Ovary (tissue), 9 donors: ENCODE results near the gene PRR36. TPM values are rescaled to one million over a fixed set of nuclear protein-coding genes. Genes with fewer than 3 reads are reported as not detected.

Experiments used
- DNase-seq, 5 donors: peaks; one replicate each; pipeline ENCODE4 v3.0.0-alpha.2; 2019 to 2020
- H3K27ac ChIP-seq, 2 donors: fragments of 200-600 bp; one replicate each; pipeline versions ENCODE4 v1.5.1 to v1.8.0; 2019 to 2022
- H3K27me3 ChIP-seq: fragments of 200-600 bp; one replicate; pipeline ENCODE4 v1.8.0; 2022
- H3K36me3 ChIP-seq: fragments of 200-600 bp; sonication (generic); one replicate; pipeline ENCODE4 v1.5.1; 2019
- H3K4me1 ChIP-seq: one replicate; pipeline ENCODE4 v1.8.1; 2013; ENCODE audit warnings: mild to moderate bottlenecking, moderate library complexity; ENCODE audit not compliant: insufficient read depth
- H3K4me3 ChIP-seq: fragments of 200-600 bp; sonication (generic); one replicate; pipeline ENCODE4 v1.5.1; 2017
- H3K9me3 ChIP-seq, 2 donors: fragments of 200-600 bp in 1 of 2; sonication (generic) in 1 of 2; one replicate each; pipeline versions ENCODE4 v1.5.1 to v1.8.1; 2013 to 2019; ENCODE audit warnings: mild to moderate bottlenecking in 1 of 2, moderate library complexity in 1 of 2
- CTCF ChIP-seq, 3 donors: fragments of 450-650 bp in 2 of 3; fragments of 200-600 bp in 1 of 3; IDR thresholded peaks; one replicate each; pipeline versions ENCODE4 v1.5.1 to v1.8.0; 2016 to 2022; ENCODE audit warnings: antibody characterized with exemption in 3 of 3, mild to moderate bottlenecking in 1 of 3
- EP300 ChIP-seq: sonication (generic); formaldehyde crosslinking; IDR thresholded peaks from one replicate; pipeline ENCODE4 v1.6.1; 2017; ENCODE audit warnings: antibody characterized with exemption
- POLR2A ChIP-seq: fragments of 450-650 bp; IDR thresholded peaks from one replicate; pipeline ENCODE4 v1.6.1; 2017; ENCODE audit warnings: antibody characterized with exemption, mild to moderate bottlenecking, moderate library complexity
- WGBS, 3 donors: extraction: QIAGEN DNeasy Blood & Tissue Kit in 1 of 3; methylation state at CpG; one replicate each; pipeline versions ENCODE4 v1.1.5 to v1.1.7; 2013 to 2017; 5-methylcytosine and 5-hydroxymethylcytosine counted together
- intact Hi-C, 4 donors: fragments of 100-400 bp; cut with DNase I; formaldehyde crosslinking; loops; one replicate each; pipeline versions ENCODE4 v1.11.0 to v1.15.1; 2022 to 2023
- polyA plus RNA-seq, 2 donors: library from polyadenylated mRNA; stranded (reverse); fragments of 200-250 nt in 1 of 2; fragments of 350-450 nt in 1 of 2; fragmentation: Illumina TruSeq in 1 of 2; extraction: RNeasy Lipid Tissue Mini Kit (QIAGEN cat#74804) in 1 of 2; gene quantifications; one replicate each; pipeline ENCODE4 v1.2.3, GENCODE V29; 2013 to 2014
- total RNA-seq, 7 donors: library from RNA; depleted of rRNA in 2 of 7; stranded (reverse); fragments of >200 nt in 2 of 7; fragmentation: NEBNext Ultra II Directional in 3 of 7; extraction: Animal tissue kit (Norgen Biotek cat#: 25700) in 3 of 7; gene quantifications; one replicate each; pipeline versions ENCODE4 v1.1.0 to v1.2.4, GENCODE V29; 2016 to 2023
- donor health status: DM: no; HTN: no; CAD: no; lungs with moderate emphysema.
- donor health status: DM: no; HTN: no; CAD: no.
- donor health status: Bipolar disorder and iron deficiency.
- donor health status: DM: yes; HTN: yes; CAD: no.
- donor health status: DM: no; HTN: no; CAD: no.
- donor health status: DM: yes; HTN: yes; CAD: no.

The PRR36 gene
- total and polyA plus RNA-seq, 9 donors = 0.05 to 2.2 (median 0.60) TPM

DNA sequence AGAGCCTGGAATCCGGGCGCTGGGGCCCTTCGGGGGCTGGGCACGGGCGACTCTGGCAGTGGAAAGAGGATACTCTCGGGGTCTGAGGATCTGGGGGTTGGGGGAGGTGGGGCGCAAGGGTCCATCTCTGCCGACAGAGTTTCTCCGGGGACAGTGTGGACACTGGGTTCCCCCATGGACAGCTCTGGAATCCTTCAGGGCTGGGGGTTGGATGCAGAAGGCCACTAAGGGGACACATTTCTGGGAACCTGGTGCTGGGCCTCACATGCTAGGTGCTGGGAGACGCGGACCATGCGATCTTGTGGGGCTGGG is 42.7 kb upstream of the PRR36 start:
- DNase-seq = no peak
- Histone ChIP-seq H3K9me3 (no peaks in the 10 kb centered on the region), H3K4me1 (peaks cover 17% of the 10 kb centered on the region), H3K4me3 (peak overlapping the region; percentile 26), H3K27me3 (peaks cover 6% of the 10 kb centered on the region), H3K27ac (no peak overlapping the region), H3K36me3 (no peaks in the 10 kb centered on the region)
- no peak for TF ChIP-seq EP300
- TF ChIP-seq POLR2A = no peak
- TF ChIP-seq CTCF (IDR thresholded peaks at IDR 0.05) = no peak
- 11 to 17% (median 12%) methylated on average over 11 to 12 of the region's 12 CpGs for WGBS, 3 donors
- intact Hi-C loops = no loop called here

DNA sequence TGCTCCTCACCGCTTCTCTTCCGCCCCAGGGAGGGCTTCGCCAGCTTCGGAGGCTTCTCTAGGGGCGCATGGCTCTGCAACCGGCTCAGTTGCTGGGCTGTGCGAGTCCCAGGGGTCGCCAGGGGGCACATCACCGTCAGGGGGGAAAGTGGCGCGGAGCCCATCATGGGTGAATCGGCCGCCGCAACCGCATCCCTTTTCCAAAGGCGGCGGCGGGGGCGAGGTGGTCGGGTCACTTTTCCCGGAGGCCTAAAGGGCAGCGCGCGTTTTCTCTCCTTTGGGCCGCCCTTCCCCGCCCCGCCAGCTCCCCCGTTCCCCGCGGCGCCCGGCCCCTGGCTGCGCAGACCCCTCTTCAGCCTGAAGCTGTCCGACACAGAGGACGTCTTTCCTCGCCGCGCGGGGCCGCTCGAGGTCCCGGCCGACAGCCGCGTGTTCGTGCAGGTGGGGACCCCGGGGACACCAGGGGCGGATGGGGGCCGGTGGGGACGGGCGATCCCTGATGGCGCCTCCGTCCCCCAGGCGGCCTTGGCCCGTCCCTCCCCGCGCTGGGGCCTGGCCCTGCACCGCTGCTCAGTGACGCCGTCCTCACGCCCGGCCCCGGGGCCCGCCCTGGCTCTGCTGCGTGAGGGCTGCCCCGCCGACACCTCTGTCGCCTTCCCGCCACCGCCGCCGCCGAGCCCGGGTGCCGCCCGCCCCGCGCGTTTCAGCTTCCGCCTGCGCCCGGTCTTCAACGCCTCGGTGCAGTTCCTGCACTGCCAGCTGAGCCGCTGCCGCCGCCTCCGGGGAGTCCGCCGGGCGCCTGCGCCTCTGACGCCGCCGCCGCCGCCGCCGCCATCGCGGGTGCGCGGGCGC is 42.1 kb upstream of the PRR36 start:
- Histone ChIP-seq H3K27ac (no peak overlapping the region), H3K4me3 (peak overlapping the region; percentile 17), H3K9me3 (no peaks in the 10 kb centered on the region), H3K27me3 (peaks cover 6% of the 10 kb centered on the region), H3K36me3 (no peaks in the 10 kb centered on the region), H3K4me1 (peaks cover 11% of the 10 kb centered on the region)
- no peak for TF ChIP-seq CTCF (IDR thresholded peaks at IDR 0.05)
- TF ChIP-seq EP300 = no peak
- no peak for TF ChIP-seq POLR2A
- peak in 3 of 5 donors; percentile 23 to 46 (median 31) for DNase-seq
- 0 to 1% (median 1%) methylated on average over 58 to 104 of the region's 104 CpGs for WGBS, 3 donors
- intact Hi-C loops = no loop called here

DNA sequence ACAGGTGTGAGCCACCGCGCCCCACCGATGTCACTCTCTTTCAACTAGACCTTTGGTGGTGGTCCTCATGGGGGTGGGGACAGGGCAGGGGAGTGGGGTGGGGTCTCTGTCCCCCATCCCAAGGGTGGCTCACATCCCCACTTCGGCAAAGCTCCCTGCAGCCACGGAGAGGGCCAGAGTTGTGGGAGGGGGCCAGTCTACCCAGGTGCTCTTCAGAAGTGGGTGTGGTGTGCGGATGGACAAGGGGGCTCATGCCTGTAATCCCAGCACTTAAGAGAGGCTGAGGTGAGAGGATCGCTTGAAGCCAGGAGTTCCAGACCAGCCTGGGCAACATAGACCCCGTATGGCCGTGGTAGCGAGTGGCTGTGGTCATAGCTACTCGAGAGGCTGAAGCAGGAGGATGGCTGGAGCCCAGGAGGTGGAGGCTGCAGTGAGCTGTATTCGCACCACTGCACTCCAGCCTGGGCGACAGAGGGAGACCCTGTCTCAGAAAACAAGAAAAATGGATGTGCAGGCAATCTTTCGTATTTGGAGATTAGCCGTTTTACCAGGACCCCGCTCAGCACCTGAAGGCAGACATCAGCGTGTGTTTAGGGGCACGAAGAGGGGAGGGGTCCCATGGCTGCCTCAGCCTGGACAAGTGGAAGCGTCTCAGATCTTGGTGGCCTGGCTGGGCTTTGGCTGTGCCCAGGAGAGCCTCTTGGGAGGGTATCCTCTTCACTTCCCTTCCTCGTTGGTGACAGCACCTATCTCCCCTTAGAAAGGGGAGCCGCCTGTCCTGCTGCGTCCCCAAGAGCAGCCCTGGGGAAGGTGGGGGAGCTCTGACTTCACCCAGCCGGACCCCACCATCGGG is 41.3 kb upstream of the PRR36 start:
- Histone ChIP-seq H3K4me1 (peaks cover 6% of the 10 kb centered on the region), H3K9me3 (no peaks in the 10 kb centered on the region), H3K36me3 (no peaks in the 10 kb centered on the region), H3K27me3 (peaks cover 6% of the 10 kb centered on the region), H3K27ac (no peak overlapping the region), H3K4me3 (no peak overlapping the region)
- intact Hi-C loops = no loop called here
- DNase-seq = peak in 2 of 5 donors; percentile 24 to 40
- TF ChIP-seq CTCF (IDR thresholded peaks at IDR 0.05) (no peak), EP300 (no peak), POLR2A (no peak)
- 32 to 42% (median 38%) methylated on average over 23 to 24 of the region's 24 CpGs for WGBS, 3 donors

GRCh38 chr19:7914598-7915045 is 40.4 kb upstream of the PRR36 start, which contains the start of gene TGFBR3L:
Gene TGFBR3L (plus strand): TSS chr19:7914830.
- 39 to 58% (median 56%) methylated on average over 12 of the region's 12 CpGs for WGBS, 3 donors
- Histone ChIP-seq H3K27ac (no peak within 1 kb of the TSS), H3K4me3 (no peak within 1 kb of the TSS), H3K4me1 (peaks cover 6% of the 10 kb centered on the region), H3K9me3 (no peaks in the 10 kb centered on the region), H3K36me3 (no peaks in the 10 kb centered on the region), H3K27me3 (peaks cover 6% of the 10 kb centered on the region)
- peak in 3 of 5 donors; percentile 29 to 40 (median 32) for DNase-seq
- no peak for TF ChIP-seq POLR2A
- TF ChIP-seq CTCF (IDR thresholded peaks at IDR 0.05) = no peak
- TF ChIP-seq EP300 = no peak
- intact Hi-C loops = no loop called here
